ENCODE results near the gene COL6A2.

DNA sequence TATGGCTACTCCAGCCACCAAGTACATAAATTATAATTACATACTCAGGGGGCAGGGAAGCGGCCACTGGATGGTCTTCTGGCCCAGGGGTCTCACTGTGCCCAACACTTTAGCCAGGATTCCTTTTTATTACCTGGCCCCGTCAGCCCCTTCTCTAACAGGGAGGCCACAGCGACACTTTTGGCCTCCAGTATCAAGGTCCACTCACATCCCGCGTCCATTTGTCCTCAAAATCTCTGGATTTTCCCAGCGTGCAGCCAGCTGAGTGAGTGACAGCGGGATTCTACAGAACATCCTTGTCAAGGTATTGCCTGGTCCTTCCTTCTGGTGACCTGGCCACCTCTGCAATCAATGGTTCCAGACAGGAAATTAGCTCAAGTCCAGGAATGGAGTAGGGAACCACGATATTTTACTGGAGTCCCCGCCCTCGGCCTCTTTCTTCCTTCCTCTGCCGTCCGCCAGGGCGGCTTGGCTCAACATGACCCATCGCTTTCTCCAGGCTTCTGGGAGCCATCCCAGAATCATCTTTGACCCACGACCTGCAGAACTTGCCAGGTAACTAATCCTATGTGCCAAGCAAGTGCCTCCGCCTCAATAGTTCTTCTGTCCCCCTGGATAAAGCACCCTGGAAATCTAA, 2.7 kb upstream of the COL6A2 start:
- TF ChIP-seq, protein P1, sequence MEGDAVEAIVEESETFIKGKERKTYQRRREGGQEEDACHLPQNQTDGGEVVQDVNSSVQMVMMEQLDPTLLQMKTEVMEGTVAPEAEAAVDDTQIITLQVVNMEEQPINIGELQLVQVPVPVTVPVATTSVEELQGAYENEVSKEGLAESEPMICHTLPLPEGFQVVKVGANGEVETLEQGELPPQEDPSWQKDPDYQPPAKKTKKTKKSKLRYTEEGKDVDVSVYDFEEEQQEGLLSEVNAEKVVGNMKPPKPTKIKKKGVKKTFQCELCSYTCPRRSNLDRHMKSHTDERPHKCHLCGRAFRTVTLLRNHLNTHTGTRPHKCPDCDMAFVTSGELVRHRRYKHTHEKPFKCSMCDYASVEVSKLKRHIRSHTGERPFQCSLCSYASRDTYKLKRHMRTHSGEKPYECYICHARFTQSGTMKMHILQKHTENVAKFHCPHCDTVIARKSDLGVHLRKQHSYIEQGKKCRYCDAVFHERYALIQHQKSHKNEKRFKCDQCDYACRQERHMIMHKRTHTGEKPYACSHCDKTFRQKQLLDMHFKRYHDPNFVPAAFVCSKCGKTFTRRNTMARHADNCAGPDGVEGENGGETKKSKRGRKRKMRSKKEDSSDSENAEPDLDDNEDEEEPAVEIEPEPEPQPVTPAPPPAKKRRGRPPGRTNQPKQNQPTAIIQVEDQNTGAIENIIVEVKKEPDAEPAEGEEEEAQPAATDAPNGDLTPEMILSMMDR (IDR thresholded peaks at IDR 0.05), result no peak
- TF ChIP-seq POLR2A (IDR thresholded peaks at IDR 0.05), result no peak

Measured in right lobe of liver (tissue), 4 donors.